ENCODE data around the gene TBC1D22B. TPM values are rescaled to one million over a fixed set of nuclear protein-coding genes. Genes with fewer than 3 reads are reported as not detected.
A peak's percentile ranks its signal among the peaks of the same experiment; 100 is the strongest.

The TBC1D22B gene
- total RNA-seq, 1 donor from 2014 or later: 16.5 TPM

DNA sequence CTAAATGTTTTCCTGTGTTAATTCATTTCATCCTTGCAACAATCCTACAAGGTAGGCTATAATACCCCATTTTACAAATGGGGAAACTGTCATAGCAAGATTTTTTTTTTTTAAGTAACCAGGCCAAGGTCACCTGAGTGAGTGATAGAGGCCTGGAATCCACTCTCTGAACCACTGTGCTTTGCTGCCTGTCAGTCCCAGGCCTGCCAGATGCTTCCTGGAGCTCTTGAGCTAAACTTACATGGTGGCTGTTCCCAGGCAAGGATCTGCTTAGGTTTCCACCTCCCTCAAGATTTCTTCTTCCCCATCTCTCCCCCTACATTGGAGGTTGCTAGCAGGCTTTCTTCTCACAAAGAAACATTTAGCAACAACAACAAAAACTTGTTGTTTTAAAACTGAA lies 63.5 kb downstream of the TBC1D22B start:
- Histone ChIP-seq H3K4me1 (peaks cover 5% of the 10 kb centered on the region), H4K20me1 (ENCODE audit: low read depth) (no peaks in the 10 kb centered on the region), H3K9ac (no peak overlapping the region), H3K79me2 (ENCODE audit: low read depth) (no peaks in the 10 kb centered on the region), H3F3A (ENCODE audit: low read depth) (peaks cover 17% of the 10 kb centered on the region), H3K4me2 (no peak overlapping the region), H2AFZ (replicated peaks) (no peak overlapping the region), H3K4me3 (no peak overlapping the region), H3K9me3 (ENCODE audit: low read depth) (no peaks in the 10 kb centered on the region), H3K27me3 (no peaks in the 10 kb centered on the region), H3K27ac (no peak overlapping the region), H3K36me3 (no peaks in the 10 kb centered on the region)
- TF ChIP-seq EZH2 (IDR thresholded peaks at IDR 0.05): no peak
- TF ChIP-seq CTCF (IDR thresholded peaks at IDR 0.05): no peak
- TF ChIP-seq EZH2phosphoT487 (IDR thresholded peaks at IDR 0.05): no peak
- Mint-ChIP-seq H3K4me1 (peaks cover 8% of the 10 kb centered on the region), H3K4me3 (no peak overlapping the region), H3K27me3 (ENCODE audit: insufficient read depth, low read depth) (no peaks in the 10 kb centered on the region), H3K27ac (peak overlapping the region; percentile 25), H3K36me3 (peaks cover 6% of the 10 kb centered on the region), H3K9me3 (no peaks in the 10 kb centered on the region)
- no peak for DNase-seq (ENCODE audit: low spot score)

DNA sequence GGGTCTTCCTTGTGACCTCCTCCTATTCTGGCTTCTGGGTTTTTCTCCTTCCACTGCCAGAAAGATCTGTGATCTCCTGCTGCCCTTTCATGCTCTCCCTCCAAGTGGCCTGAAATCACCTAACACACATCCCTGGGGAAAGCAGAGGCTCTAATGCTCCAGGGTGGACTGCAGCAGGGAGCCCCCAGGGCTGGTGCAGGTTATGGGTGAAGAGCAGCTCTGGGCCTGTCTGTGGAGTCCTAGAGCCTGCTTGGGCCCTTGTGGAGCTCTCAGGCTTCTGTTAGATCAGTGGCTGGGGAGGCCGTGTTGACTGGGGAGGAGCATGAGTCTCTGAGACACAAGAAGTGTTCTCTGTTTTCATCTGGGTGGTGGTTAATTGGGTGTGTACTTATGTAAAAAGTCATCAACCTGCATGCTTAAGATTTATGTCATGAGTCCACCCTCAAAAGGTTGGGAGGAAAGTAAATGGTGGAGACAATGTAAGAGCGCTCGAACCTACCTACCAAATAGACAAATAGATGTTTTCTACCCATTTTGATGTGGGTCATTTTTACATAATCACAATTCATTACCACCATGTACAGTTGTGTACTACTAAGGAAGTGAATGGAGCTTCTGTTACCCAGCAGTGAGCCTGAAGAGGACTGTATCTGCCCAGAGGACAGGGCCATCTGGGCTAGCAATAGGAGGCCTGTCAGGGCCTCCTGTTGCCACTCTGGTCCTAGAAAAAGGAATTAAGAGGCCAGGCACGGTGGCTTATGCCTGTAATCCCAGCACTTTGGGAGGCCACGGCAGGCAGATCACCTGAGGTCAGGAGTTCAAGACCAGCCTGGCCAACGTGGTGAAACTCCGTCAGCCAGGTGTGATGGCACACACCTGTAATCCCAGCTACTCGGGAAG lies 64.2 kb downstream of the TBC1D22B start:
- TF ChIP-seq EZH2 (IDR thresholded peaks at IDR 0.05): no peak
- no peak for TF ChIP-seq CTCF (IDR thresholded peaks at IDR 0.05)
- no peak for TF ChIP-seq EZH2phosphoT487 (IDR thresholded peaks at IDR 0.05)
- H3K27ac ChIP-seq: no peak overlapping the region
- H4K20me1 ChIP-seq (ENCODE audit: low read depth): no peaks in the 10 kb centered on the region
- H3K27me3 ChIP-seq: no peaks in the 10 kb centered on the region
- no peak overlapping the region for H3K9ac ChIP-seq
- H3K36me3 Mint-ChIP-seq: peaks cover 5% of the 10 kb centered on the region
- peaks cover 5% of the 10 kb centered on the region for H3K4me1 ChIP-seq
- peaks cover 8% of the 10 kb centered on the region for H3K4me1 Mint-ChIP-seq
- H3K79me2 ChIP-seq (ENCODE audit: low read depth): no peaks in the 10 kb centered on the region
- no peaks in the 10 kb centered on the region for H3K9me3 Mint-ChIP-seq
- no peak overlapping the region for H3K4me2 ChIP-seq
- no peaks in the 10 kb centered on the region for H3K36me3 ChIP-seq
- peaks cover 17% of the 10 kb centered on the region for H3F3A ChIP-seq (ENCODE audit: low read depth)
- no peaks in the 10 kb centered on the region for H3K27me3 Mint-ChIP-seq (ENCODE audit: insufficient read depth, low read depth)
- no peaks in the 10 kb centered on the region for H3K9me3 ChIP-seq (ENCODE audit: low read depth)
- H3K4me3 Mint-ChIP-seq: no peak overlapping the region
- peak overlapping the region; percentile 25 for H3K27ac Mint-ChIP-seq
- DNase-seq (ENCODE audit: low spot score): no peak
- H3K4me3 ChIP-seq: no peak overlapping the region
- no peak overlapping the region for H2AFZ ChIP-seq (replicated peaks)

DNA sequence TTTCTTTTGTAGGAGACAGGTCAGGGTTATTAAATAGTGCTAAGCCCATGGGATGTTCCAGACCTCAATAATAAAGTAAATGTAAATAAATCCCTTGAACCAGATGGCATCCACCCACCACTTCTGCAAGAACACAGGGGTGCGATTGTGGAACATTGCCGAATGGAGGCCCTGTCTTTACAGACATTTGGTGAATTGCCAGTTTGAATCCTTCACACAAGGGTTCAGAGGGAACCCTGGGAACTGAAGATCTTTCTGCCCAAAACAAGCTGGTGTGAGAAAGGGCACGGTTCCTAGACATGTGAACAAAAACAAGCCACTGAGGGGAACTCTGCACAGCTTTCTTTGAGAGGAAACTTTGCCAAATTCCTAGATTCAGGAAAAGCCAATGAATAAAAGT lies 66.0 kb downstream of the TBC1D22B start:
- Mint-ChIP-seq H3K36me3 (peaks cover 10% of the 10 kb centered on the region), H3K27ac (no peak overlapping the region), H3K4me3 (no peak overlapping the region), H3K4me1 (peaks cover 8% of the 10 kb centered on the region), H3K9me3 (no peaks in the 10 kb centered on the region), H3K27me3 (ENCODE audit: insufficient read depth, low read depth) (no peaks in the 10 kb centered on the region)
- no peak overlapping the region for H3K4me2 ChIP-seq
- no peaks in the 10 kb centered on the region for H3K27me3 ChIP-seq
- no peaks in the 10 kb centered on the region for H4K20me1 ChIP-seq (ENCODE audit: low read depth)
- no peaks in the 10 kb centered on the region for H3K36me3 ChIP-seq
- no peaks in the 10 kb centered on the region for H3K9me3 ChIP-seq (ENCODE audit: low read depth)
- peaks cover 5% of the 10 kb centered on the region for H3K4me1 ChIP-seq
- no peak overlapping the region for H3K4me3 ChIP-seq
- TF ChIP-seq EZH2phosphoT487 (IDR thresholded peaks at IDR 0.05) (no peak), CTCF (IDR thresholded peaks at IDR 0.05) (no peak), EZH2 (IDR thresholded peaks at IDR 0.05) (no peak)
- no peak overlapping the region for H3K27ac ChIP-seq
- no peaks in the 10 kb centered on the region for H3K79me2 ChIP-seq (ENCODE audit: low read depth)
- H2AFZ ChIP-seq (replicated peaks): no peak overlapping the region
- no peak overlapping the region for H3K9ac ChIP-seq
- H3F3A ChIP-seq (ENCODE audit: low read depth): peaks cover 17% of the 10 kb centered on the region
- DNase-seq (ENCODE audit: low spot score): no peak
